A549 treated with AZD2906 at 1 μM for 4 hours (cell line): ENCODE results near the gene DOCK10. TPM values are rescaled to one million over a fixed set of nuclear protein-coding genes. Genes with fewer than 3 reads are reported as not detected.

Experiments
- total RNA-seq: library from RNA; stranded (reverse); fragments of 200-300 nt; extraction: Qiagen RNA extraction; gene quantifications from 5 replicates; pipeline ENCODE4 v1.2.3, GENCODE V29; 2022

The DOCK10 gene
- 20.7 to 30.1 TPM (median 23.3 TPM) in 5 replicates for total RNA-seq

GRCh38 chr2:225041851-225042799 lies at the start of gene DOCK10:
Gene DOCK10 (minus strand): TSS chr2:225042468. CDS start chr2:225042374, 94 bp downstream.

GRCh38 chr2:224716201-224716600 lies 326.1 kb downstream of the DOCK10 start, which contains the start of gene CCDC195:
Gene CCDC195 (minus strand): TSS chr2:224716365. CDS start chr2:224716365, 0 bp downstream.

